GM18507 (cell line): ENCODE results near the gene PRKAG1.

Experiments used
- DNase-seq: peaks from one replicate; pipeline ENCODE4 v3.0.0; 2011; ENCODE audit warnings: low read depth; ENCODE audit not compliant: insufficient read length; ENCODE audit errors: extremely low spot score
- FAIRE-seq: peaks from 2 replicates; lab custom pipeline; 2011; peaks lifted over from hg19 to GRCh38; lab: Jason Lieb, UNC

Gene PRKAG1

GRCh38 chr12:48954061-48954460 is 64.5 kb downstream of the PRKAG1 start:
- FAIRE-seq (no peak), DNase-seq (no peak)

- no peak for DNase-seq
- FAIRE-seq: no peak
Measured at GRCh38 chr12:48952691-48953090, 65.9 kb downstream of the PRKAG1 start.
